Skeletal muscle satellite cell (primary cell): ENCODE data around the gene VIPR2.
A peak's percentile ranks its signal among the peaks of the same experiment; 100 is the strongest.

ENCODE experiments used
- H3K27me3 ChIP-seq: 2 replicates; pipeline ENCODE4 v1.7.0; 2013; ENCODE audit warnings: low read length; ENCODE audit not compliant: control insufficient read depth, insufficient read depth
- H3K36me3 ChIP-seq: 2 replicates; pipeline ENCODE4 v1.7.0; 2013; ENCODE audit warnings: mild to moderate bottlenecking, control low read depth, low read length; ENCODE audit not compliant: insufficient read depth
- H3K4me1 ChIP-seq: 2 replicates; pipeline ENCODE4 v1.7.0; 2013; ENCODE audit warnings: low read length; ENCODE audit not compliant: control insufficient read depth, insufficient read depth
- H3K4me2 ChIP-seq: 2 replicates; pipeline ENCODE4 v1.7.0; 2013; ENCODE audit warnings: mild to moderate bottlenecking, low read length
- H3K4me3 ChIP-seq: 2 replicates; pipeline ENCODE4 v1.7.0; 2013; ENCODE audit warnings: low read length
- H3K9ac ChIP-seq: 2 replicates; pipeline ENCODE4 v1.7.0; 2013; ENCODE audit warnings: mild to moderate bottlenecking, low read depth, low read length, moderate library complexity
- H3K9me3 ChIP-seq: replicated peaks from 2 replicates; pipeline ENCODE4 v1.7.0; 2013; ENCODE audit warnings: mild to moderate bottlenecking, control low read depth, low read length

VIPR2 gene

GRCh38 chr7:159145490-159145855 lies 806 bp upstream of the VIPR2 start:
- H3K27me3 ChIP-seq, result peaks cover 21% of the 10 kb centered on the region
- peaks cover 3% of the 10 kb centered on the region for H3K9me3 ChIP-seq
- H3K4me3 ChIP-seq, result no peak overlapping the region
- no peaks in the 10 kb centered on the region for H3K4me1 ChIP-seq
- H3K4me2 ChIP-seq, result no peak overlapping the region
- no peaks in the 10 kb centered on the region for H3K36me3 ChIP-seq
- no peak overlapping the region for H3K9ac ChIP-seq

DNA sequence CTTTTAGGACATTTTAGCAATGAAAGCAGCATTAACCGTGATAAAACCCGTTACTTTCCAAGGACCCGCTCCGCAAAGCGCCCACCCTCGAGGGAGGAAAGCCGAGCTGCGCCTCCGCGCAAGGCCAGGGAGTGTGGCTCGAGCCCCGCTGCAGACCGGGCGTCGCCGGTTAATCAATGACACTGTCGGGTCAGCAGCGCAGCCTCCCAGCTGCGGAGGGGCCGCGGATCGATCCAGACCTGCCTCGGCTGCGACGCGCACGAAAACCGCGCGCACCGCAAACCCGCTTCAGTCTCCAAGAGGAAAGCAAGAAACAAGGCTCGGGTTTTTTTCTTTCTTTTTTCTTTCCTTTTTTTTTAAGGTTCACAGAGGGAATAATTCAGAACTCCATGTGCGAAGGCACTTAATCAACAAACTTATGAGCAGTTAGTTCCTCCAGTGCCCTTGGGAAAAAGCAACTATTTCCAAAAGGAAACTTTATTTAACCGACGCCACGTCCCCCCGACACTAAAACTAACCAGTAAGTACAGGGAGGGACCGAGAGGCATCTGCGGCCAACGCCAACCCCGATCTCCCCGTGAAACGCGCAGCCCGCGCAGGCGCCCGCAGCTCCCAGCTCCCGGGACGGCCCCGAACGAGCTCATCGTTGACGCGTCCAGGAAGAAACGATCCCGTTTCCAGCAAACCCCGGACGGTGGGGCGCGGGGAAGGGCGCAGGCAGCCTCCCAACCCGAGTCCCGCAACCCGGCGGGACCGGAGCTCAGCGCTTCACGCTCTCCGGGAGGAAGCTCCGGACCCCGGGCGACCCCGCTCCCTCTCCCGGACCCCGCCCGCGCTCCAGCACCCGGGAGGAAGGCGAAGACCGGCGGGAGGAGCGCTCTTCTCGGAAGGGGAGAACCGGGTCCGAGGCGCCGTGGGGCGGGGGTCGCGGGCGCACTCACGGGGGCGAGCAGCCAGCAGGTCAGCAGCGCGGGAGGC lies 598 bp downstream of the VIPR2 start:
- Histone ChIP-seq H3K9me3 (peaks cover 3% of the 10 kb centered on the region), H3K4me3 (no peak overlapping the region), H3K4me1 (no peaks in the 10 kb centered on the region), H3K27me3 (peaks cover 21% of the 10 kb centered on the region), H3K36me3 (no peaks in the 10 kb centered on the region), H3K4me2 (peak overlapping the region; percentile 41), H3K9ac (no peak overlapping the region)

DNA sequence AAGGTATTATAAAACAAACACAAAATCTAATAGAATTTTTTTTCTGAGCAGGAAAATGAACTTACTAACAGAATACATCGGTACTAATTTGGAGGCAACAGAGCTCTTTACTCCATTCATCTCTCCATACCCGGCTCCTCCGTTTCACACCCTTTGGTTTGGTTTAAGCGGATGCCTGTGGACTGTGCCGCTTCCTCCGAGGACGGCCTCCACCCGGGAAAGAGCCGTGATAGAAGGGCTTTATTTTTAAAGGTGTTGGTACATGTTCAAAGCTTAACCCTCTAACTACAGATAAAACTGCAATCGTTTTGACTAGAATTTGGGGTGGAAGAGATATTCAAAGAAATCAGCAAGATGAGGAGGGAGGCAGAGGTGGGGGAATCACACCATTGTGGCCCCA lies 1.9 kb downstream of the VIPR2 start:
- Histone ChIP-seq H3K4me1 (no peaks in the 10 kb centered on the region), H3K9me3 (no peaks in the 10 kb centered on the region), H3K9ac (no peak overlapping the region), H3K4me2 (no peak overlapping the region), H3K36me3 (no peaks in the 10 kb centered on the region), H3K4me3 (no peak overlapping the region), H3K27me3 (peaks cover 21% of the 10 kb centered on the region)

- Histone ChIP-seq H3K4me3 (no peak overlapping the region), H3K4me1 (no peaks in the 10 kb centered on the region), H3K9me3 (no peaks in the 10 kb centered on the region), H3K27me3 (peaks cover 21% of the 10 kb centered on the region), H3K36me3 (no peaks in the 10 kb centered on the region), H3K9ac (no peak overlapping the region), H3K4me2 (no peak overlapping the region)
Observed at GRCh38 chr7:159142199-159142598, 2.5 kb downstream of the VIPR2 start.

DNA sequence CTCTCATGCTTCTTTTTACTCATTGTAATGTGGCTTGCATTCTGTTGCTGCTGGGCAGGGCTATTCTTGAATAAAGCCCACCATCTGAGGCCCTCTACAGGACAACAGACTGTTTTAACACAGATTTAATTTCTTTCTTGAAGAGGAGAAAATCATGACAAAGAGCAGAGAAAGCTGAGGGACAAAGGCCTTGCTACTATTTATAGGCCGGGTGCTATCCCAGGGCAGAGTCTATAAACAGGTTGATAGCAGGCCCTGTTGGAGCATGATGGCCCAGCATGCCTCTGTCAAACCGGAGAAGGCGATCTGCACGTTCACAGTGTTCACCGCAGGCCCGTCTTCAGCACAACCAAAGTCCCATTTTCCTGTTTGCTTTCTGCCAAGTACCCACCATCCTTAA lies 3.0 kb downstream of the VIPR2 start:
- Histone ChIP-seq H3K36me3 (no peaks in the 10 kb centered on the region), H3K9ac (no peak overlapping the region), H3K9me3 (no peaks in the 10 kb centered on the region), H3K27me3 (peaks cover 21% of the 10 kb centered on the region), H3K4me3 (no peak overlapping the region), H3K4me2 (no peak overlapping the region), H3K4me1 (no peaks in the 10 kb centered on the region)

GRCh38 chr7:159141167-159141566 lies 3.5 kb downstream of the VIPR2 start:
- Histone ChIP-seq H3K9ac (no peak overlapping the region), H3K36me3 (no peaks in the 10 kb centered on the region), H3K27me3 (peaks cover 21% of the 10 kb centered on the region), H3K4me2 (no peak overlapping the region), H3K4me3 (no peak overlapping the region), H3K4me1 (no peaks in the 10 kb centered on the region), H3K9me3 (no peaks in the 10 kb centered on the region)

DNA sequence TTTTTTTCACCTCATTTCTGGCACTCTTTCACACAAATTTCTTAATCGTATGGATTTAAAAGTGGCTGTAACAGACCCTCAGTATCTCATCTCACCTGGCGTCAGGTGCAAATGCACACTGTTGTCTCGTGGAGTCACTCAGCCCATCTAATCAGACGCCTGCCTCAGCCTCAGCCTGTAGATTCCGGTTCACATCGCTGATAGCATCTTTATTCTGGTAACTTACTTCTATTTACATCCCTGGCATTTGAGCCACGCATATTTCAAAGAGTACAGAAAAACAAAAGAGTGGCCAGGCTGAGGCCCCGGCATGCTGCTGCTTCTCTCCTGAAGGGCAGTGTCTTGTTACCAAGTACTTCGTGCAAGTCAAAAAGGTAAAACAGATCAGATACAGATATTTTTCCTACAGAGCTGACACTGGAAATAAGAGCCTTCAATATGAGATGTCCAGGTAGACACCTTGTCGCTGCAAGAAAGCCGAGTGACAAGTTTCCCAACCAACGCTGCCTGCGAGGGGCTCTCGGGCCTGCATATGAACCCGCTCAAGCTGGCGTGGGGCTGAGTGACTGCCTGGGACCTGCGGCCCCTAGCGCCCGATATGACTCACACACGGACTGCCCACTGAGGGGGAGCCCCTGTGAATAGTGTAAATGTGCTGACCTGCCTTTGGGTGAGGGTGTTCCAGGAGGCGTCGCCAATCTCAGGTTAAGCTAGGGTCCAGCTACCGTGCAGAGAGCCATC lies 4.3 kb downstream of the VIPR2 start:
- H3K4me1 ChIP-seq, result no peaks in the 10 kb centered on the region
- H3K27me3 ChIP-seq, result peaks cover 20% of the 10 kb centered on the region
- no peaks in the 10 kb centered on the region for H3K36me3 ChIP-seq
- no peak overlapping the region for H3K9ac ChIP-seq
- H3K4me2 ChIP-seq, result no peak overlapping the region
- no peaks in the 10 kb centered on the region for H3K9me3 ChIP-seq
- no peak overlapping the region for H3K4me3 ChIP-seq

- H3K36me3 ChIP-seq, result no peaks in the 10 kb centered on the region
Observed at GRCh38 chr7:159139639-159140038, 5.0 kb downstream of the VIPR2 start.

GRCh38 chr7:159139202-159139601 lies 5.5 kb downstream of the VIPR2 start:
- H3K36me3 ChIP-seq, result no peaks in the 10 kb centered on the region
- no peaks in the 10 kb centered on the region for H3K9me3 ChIP-seq
- no peak overlapping the region for H3K4me3 ChIP-seq
- H3K4me1 ChIP-seq, result no peaks in the 10 kb centered on the region
- H3K4me2 ChIP-seq, result no peak overlapping the region
- H3K9ac ChIP-seq, result no peak overlapping the region
- H3K27me3 ChIP-seq, result peaks cover 17% of the 10 kb centered on the region

More at GRCh38 chr7:159139639-159140038, 5.0 kb downstream of the VIPR2 start:
- H3K27me3 ChIP-seq, result peaks cover 18% of the 10 kb centered on the region
- no peak overlapping the region for H3K9ac ChIP-seq
- no peaks in the 10 kb centered on the region for H3K4me1 ChIP-seq
- H3K4me2 ChIP-seq, result no peak overlapping the region
- H3K4me3 ChIP-seq, result no peak overlapping the region
- no peaks in the 10 kb centered on the region for H3K9me3 ChIP-seq

GRCh38 chr7:159138508-159138907 lies 6.2 kb downstream of the VIPR2 start:
- no peaks in the 10 kb centered on the region for H3K9me3 ChIP-seq
- H3K4me2 ChIP-seq, result no peak overlapping the region
- H3K9ac ChIP-seq, result no peak overlapping the region
- H3K36me3 ChIP-seq, result no peaks in the 10 kb centered on the region
- no peak overlapping the region for H3K4me3 ChIP-seq
- H3K27me3 ChIP-seq, result peaks cover 10% of the 10 kb centered on the region
- H3K4me1 ChIP-seq, result no peaks in the 10 kb centered on the region

GRCh38 chr7:159137906-159138305 lies 6.8 kb downstream of the VIPR2 start:
- no peaks in the 10 kb centered on the region for H3K9me3 ChIP-seq
- no peak overlapping the region for H3K9ac ChIP-seq
- H3K27me3 ChIP-seq, result peaks cover 4% of the 10 kb centered on the region
- H3K4me1 ChIP-seq, result no peaks in the 10 kb centered on the region
- no peak overlapping the region for H3K4me3 ChIP-seq
- no peak overlapping the region for H3K4me2 ChIP-seq
- no peaks in the 10 kb centered on the region for H3K36me3 ChIP-seq
